ENCODE results near the gene HCFC1R1.

HCFC1R1 gene

DNA sequence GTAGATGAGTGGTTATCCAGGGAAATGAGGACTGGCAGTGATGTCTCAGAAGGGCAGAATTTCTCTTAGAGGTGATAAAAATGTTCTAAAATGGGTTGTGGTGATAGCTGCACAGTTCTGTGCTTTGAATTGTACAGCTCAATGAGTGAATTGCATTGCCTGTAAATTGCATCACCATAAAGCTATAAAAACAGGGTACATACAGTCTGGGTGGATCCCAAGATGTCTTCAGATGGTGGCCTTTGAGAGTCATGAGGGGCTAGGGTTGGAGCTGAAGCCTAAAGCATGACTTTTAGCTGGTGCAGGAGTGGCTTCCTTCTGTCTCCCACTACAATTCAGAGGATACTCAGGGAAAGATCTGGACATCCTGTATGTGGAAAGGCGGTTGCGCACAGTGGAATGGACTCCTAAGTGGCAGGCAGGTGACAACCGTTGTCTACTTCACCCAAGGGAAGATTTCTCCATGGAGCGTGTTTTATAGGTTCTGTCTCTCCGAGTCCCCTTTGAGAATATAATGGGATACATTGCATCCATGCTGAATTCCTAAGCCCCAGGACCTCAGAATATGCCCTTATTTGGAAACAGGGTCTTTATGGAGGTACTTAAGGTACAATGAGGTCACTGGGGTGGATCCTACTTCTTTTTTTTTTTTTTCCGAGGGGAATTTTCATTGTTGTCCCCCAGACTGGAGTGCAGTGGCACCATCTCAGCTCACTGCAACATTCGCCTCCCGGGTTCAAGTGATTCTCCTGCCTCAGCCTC, 40.1 kb upstream of the HCFC1R1 start:
- no peaks in the 10 kb centered on the region for H3K79me2 ChIP-seq (ENCODE audit: insufficient read depth, low read length)
- H3K27me3 ChIP-seq (ENCODE audit: insufficient read depth, low read length) = no peaks in the 10 kb centered on the region; the same call in 1 of the 2 replicates
- no peak overlapping the region for H3K9ac ChIP-seq (ENCODE audit: low read length)
- no peak overlapping the region for H3K4me2 ChIP-seq (ENCODE audit: low read length)
- no peak overlapping the region for H3K4me3 ChIP-seq (ENCODE audit: low read depth, low read length, poor library complexity, severe bottlenecking)
- H2AFZ ChIP-seq (ENCODE audit: low read length) = no peak overlapping the region
- no peak overlapping the region for H3K27ac ChIP-seq (ENCODE audit: low read depth, low read length, poor library complexity, severe bottlenecking)
- TF ChIP-seq, protein P1, sequence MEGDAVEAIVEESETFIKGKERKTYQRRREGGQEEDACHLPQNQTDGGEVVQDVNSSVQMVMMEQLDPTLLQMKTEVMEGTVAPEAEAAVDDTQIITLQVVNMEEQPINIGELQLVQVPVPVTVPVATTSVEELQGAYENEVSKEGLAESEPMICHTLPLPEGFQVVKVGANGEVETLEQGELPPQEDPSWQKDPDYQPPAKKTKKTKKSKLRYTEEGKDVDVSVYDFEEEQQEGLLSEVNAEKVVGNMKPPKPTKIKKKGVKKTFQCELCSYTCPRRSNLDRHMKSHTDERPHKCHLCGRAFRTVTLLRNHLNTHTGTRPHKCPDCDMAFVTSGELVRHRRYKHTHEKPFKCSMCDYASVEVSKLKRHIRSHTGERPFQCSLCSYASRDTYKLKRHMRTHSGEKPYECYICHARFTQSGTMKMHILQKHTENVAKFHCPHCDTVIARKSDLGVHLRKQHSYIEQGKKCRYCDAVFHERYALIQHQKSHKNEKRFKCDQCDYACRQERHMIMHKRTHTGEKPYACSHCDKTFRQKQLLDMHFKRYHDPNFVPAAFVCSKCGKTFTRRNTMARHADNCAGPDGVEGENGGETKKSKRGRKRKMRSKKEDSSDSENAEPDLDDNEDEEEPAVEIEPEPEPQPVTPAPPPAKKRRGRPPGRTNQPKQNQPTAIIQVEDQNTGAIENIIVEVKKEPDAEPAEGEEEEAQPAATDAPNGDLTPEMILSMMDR (IDR thresholded peaks at IDR 0.05; ENCODE audit: low read length) = no peak
- no peak for TF ChIP-seq EZH2 (IDR thresholded peaks at IDR 0.05; ENCODE audit: borderline replicate concordance, low read length)
- H3K9me2 ChIP-seq (ENCODE audit: low read depth, low read length) = no peaks in the 10 kb centered on the region
- H3K4me1 ChIP-seq (ENCODE audit: insufficient read depth, low read length, severe bottlenecking) = peaks cover 5% of the 10 kb centered on the region
- H4K20me1 ChIP-seq (ENCODE audit: insufficient read depth, low read length) = no peaks in the 10 kb centered on the region
- no peaks in the 10 kb centered on the region for H3K9me3 ChIP-seq (ENCODE audit: low read length)
- H3K36me3 ChIP-seq (ENCODE audit: insufficient read depth, low read length) = no peaks in the 10 kb centered on the region
- H3F3A ChIP-seq (ENCODE audit: insufficient read depth, low read length) = no peaks in the 10 kb centered on the region

DNA sequence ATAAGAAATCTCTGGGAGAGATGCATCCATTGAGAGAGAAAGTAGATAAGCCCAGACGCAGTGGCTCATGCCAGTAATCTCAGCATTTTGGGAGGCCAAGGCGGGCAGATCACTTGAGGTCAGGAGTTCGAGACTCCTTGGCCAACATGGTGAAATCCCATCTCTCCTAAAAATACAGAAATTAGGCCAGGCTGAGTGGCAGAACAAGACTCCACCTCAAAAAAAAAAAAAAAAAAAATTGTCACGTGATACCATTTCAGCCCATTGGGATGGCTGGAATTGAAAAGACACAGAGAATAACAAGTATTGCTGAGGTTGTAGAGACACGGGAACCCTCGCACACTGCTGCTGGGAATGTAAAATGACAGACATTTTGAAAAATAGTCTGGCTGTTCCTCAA, 38.8 kb upstream of the HCFC1R1 start:
- no peak overlapping the region for H3K9ac ChIP-seq (ENCODE audit: low read length)
- H3F3A ChIP-seq (ENCODE audit: insufficient read depth, low read length) = no peaks in the 10 kb centered on the region
- no peaks in the 10 kb centered on the region; the same call in 1 of the 2 replicates for H3K27me3 ChIP-seq (ENCODE audit: insufficient read depth, low read length)
- no peak overlapping the region for H2AFZ ChIP-seq (ENCODE audit: low read length)
- no peak overlapping the region for H3K4me2 ChIP-seq (ENCODE audit: low read length)
- no peak overlapping the region for H3K4me3 ChIP-seq (ENCODE audit: low read depth, low read length, poor library complexity, severe bottlenecking)
- no peak for TF ChIP-seq EZH2 (IDR thresholded peaks at IDR 0.05; ENCODE audit: borderline replicate concordance, low read length)
- TF ChIP-seq, protein P1 (IDR thresholded peaks at IDR 0.05; ENCODE audit: low read length) = no peak
- no peaks in the 10 kb centered on the region for H3K9me3 ChIP-seq (ENCODE audit: low read length)
- H3K4me1 ChIP-seq (ENCODE audit: insufficient read depth, low read length, severe bottlenecking) = peaks cover 10% of the 10 kb centered on the region
- H4K20me1 ChIP-seq (ENCODE audit: insufficient read depth, low read length) = no peaks in the 10 kb centered on the region
- no peak overlapping the region for H3K27ac ChIP-seq (ENCODE audit: low read depth, low read length, poor library complexity, severe bottlenecking)
- no peaks in the 10 kb centered on the region for H3K79me2 ChIP-seq (ENCODE audit: insufficient read depth, low read length)
- H3K36me3 ChIP-seq (ENCODE audit: insufficient read depth, low read length) = no peaks in the 10 kb centered on the region
- H3K9me2 ChIP-seq (ENCODE audit: low read depth, low read length) = no peaks in the 10 kb centered on the region

DNA sequence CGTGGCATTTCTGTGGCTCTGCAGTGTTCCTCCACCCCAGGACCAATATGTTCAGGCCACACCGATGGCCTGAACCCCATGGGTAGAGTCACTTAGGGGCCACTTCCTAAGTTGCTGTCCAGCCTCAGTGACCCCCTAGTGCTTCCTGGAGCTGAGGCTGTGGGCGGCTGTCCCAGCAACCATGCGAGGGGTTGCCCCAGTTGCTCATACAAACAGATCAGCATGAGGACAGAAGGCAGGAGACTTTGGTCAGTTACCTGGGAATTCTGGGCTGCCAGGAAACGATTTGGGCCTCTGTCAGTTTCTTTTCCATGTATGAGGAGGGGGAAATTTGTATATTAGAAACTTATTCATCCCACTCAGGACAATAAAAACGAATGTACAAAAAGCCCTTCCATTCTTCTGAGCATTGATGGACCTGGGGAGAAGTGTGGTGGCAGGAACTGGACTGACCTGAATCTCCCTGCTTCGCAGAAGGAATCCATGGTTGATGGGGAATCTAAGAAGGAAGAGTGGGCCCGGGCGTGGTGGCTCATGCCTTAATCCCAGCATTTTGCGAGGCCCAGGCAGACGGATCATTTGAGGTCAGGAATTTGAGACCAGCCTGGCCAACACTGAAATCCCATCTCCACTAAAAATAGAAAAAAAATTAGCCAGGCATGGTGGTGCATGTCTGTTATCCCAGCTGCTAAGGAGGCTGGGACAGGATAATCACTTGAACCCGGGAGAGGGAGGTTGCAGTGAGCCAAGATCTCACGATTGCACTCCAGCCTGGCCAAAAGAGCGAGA, 36.8 kb upstream of the HCFC1R1 start:
- Histone ChIP-seq H3K4me1 (ENCODE audit: insufficient read depth, low read length, severe bottlenecking) (peaks cover 12% of the 10 kb centered on the region), H3F3A (ENCODE audit: insufficient read depth, low read length) (no peaks in the 10 kb centered on the region), H3K4me2 (ENCODE audit: low read length) (no peak overlapping the region), H3K36me3 (ENCODE audit: insufficient read depth, low read length) (no peaks in the 10 kb centered on the region), H3K9me3 (ENCODE audit: low read length) (no peaks in the 10 kb centered on the region), H3K4me3 (ENCODE audit: low read depth, low read length, poor library complexity, severe bottlenecking) (no peak overlapping the region), H2AFZ (ENCODE audit: low read length) (no peak overlapping the region), H3K79me2 (ENCODE audit: insufficient read depth, low read length) (no peaks in the 10 kb centered on the region), H3K27ac (ENCODE audit: low read depth, low read length, poor library complexity, severe bottlenecking) (no peak overlapping the region), H3K9me2 (ENCODE audit: low read depth, low read length) (no peaks in the 10 kb centered on the region), H3K27me3 (ENCODE audit: insufficient read depth, low read length) (no peaks in the 10 kb centered on the region; the same call in 1 of the 2 replicates), H3K9ac (ENCODE audit: low read length) (no peak overlapping the region), H4K20me1 (ENCODE audit: insufficient read depth, low read length) (no peaks in the 10 kb centered on the region)
- TF ChIP-seq EZH2 (IDR thresholded peaks at IDR 0.05; ENCODE audit: borderline replicate concordance, low read length) = no peak
- TF ChIP-seq, protein P1 (IDR thresholded peaks at IDR 0.05; ENCODE audit: low read length) = no peak

All from OCI-LY1 (cell line).